ENCODE measurements around the gene HIC1. TPM values are rescaled to one million over a fixed set of nuclear protein-coding genes. Genes with fewer than 3 reads are reported as not detected.

HIC1 gene
- total RNA-seq, 1 donor from 2014 or later = 33.1 TPM

DNA sequence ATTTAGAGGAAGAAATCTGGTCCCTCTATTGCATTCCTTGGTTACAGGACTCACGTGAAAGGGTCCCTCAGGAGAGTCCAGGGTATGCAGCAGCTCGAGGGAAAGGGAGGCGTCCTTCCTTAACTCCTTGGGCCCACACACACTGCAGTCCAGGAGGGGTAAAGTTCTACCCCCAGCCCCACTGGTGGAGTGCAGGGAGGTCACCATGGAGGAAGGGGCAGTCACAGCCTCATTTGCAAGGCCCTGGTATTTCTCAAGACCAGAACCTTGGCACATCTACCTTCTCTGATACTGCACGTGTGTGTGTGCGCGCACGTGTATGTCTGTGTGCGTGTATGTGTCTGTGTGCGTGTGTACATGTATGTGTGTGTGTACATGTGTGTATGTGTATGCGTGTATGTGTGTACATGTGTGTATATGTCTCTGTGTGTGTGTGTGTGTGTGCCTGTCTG lies 11.1 kb downstream of the HIC1 start:
- H3K27ac ChIP-seq = peak overlapping the region; percentile 95
- TF ChIP-seq POLR2AphosphoS5 (IDR thresholded peaks at IDR 0.05; ENCODE audit: insufficient read depth in 1 of 2, low read depth in 1 of 2) = no peak
- TF ChIP-seq POLR2A (IDR thresholded peaks at IDR 0.05) = no peak
- TF ChIP-seq, protein P1, sequence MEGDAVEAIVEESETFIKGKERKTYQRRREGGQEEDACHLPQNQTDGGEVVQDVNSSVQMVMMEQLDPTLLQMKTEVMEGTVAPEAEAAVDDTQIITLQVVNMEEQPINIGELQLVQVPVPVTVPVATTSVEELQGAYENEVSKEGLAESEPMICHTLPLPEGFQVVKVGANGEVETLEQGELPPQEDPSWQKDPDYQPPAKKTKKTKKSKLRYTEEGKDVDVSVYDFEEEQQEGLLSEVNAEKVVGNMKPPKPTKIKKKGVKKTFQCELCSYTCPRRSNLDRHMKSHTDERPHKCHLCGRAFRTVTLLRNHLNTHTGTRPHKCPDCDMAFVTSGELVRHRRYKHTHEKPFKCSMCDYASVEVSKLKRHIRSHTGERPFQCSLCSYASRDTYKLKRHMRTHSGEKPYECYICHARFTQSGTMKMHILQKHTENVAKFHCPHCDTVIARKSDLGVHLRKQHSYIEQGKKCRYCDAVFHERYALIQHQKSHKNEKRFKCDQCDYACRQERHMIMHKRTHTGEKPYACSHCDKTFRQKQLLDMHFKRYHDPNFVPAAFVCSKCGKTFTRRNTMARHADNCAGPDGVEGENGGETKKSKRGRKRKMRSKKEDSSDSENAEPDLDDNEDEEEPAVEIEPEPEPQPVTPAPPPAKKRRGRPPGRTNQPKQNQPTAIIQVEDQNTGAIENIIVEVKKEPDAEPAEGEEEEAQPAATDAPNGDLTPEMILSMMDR (IDR thresholded peaks at IDR 0.05) = no peak
- intact Hi-C loops (cut with DNase I) = no loop called here

GRCh38 chr17:2067048-2067561 lies 12.2 kb downstream of the HIC1 start:
- Histone ChIP-seq H3K4me1 (peaks cover 78% of the 10 kb centered on the region), H3K4me3 (no peak overlapping the region), H3K27me3 (no peaks in the 10 kb centered on the region), H3K27ac (peak overlapping the region; percentile 95), H3K9me3 (no peaks in the 10 kb centered on the region), H3K36me3 (peaks cover 0 to 12% of the 10 kb centered on the region in 2 donors)
- intact Hi-C loops (cut with DNase I) = no loop called here
- no peak for DNase-seq (ENCODE audit: extremely low spot score in 2 of 2)
- TF ChIP-seq, protein P1 (IDR thresholded peaks at IDR 0.05) = no peak
- TF ChIP-seq POLR2A (IDR thresholded peaks at IDR 0.05) = no peak
- TF ChIP-seq POLR2AphosphoS5 (IDR thresholded peaks at IDR 0.05; ENCODE audit: insufficient read depth in 1 of 2, low read depth in 1 of 2) = no peak

More for the DNA sequence above, 11.1 kb downstream of the HIC1 start:
- no peak for DNase-seq (ENCODE audit: extremely low spot score in 2 of 2)
- no peaks in the 10 kb centered on the region for H3K27me3 ChIP-seq
- no peaks in the 10 kb centered on the region for H3K9me3 ChIP-seq
- H3K4me3 ChIP-seq = no peak overlapping the region
- H3K36me3 ChIP-seq = peaks cover 0 to 12% of the 10 kb centered on the region in 2 donors
- peaks cover 67% of the 10 kb centered on the region for H3K4me1 ChIP-seq

DNA sequence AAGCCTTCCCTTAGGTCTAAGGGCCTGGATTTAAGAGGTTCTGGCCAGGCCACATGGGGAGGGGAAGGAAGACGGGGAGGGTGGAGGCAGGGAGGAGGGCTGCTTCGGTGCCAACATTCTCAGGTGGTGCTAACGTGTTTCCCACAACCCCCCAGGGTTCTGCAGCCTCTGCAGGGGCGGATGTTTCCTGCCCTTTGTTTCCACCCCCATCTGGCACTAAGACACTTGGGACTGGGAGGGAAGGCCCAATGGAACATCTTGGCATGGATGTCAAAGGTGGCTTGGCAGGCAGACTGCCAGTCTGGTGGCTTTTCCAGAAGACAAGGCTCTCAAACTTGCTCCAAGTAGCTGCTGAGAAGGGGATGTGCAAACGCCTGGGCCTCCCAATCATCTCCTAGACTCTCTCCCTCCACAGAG lies 12.7 kb downstream of the HIC1 start:
- peaks cover 79% of the 10 kb centered on the region for H3K4me1 ChIP-seq
- H3K36me3 ChIP-seq = peaks cover 0 to 12% of the 10 kb centered on the region in 2 donors
- peak overlapping the region; percentile 95 for H3K27ac ChIP-seq
- intact Hi-C loops (cut with DNase I) = no loop called here
- H3K9me3 ChIP-seq = no peaks in the 10 kb centered on the region
- H3K4me3 ChIP-seq = no peak overlapping the region
- no peak for DNase-seq (ENCODE audit: extremely low spot score in 2 of 2)
- TF ChIP-seq POLR2A (IDR thresholded peaks at IDR 0.05) (no peak), POLR2AphosphoS5 (IDR thresholded peaks at IDR 0.05; ENCODE audit: insufficient read depth in 1 of 2, low read depth in 1 of 2) (peak in 1 of 2 donors; percentile 38)
- TF ChIP-seq, protein P1 (IDR thresholded peaks at IDR 0.05) = no peak
- H3K27me3 ChIP-seq = no peaks in the 10 kb centered on the region

GRCh38 chr17:2068031-2068518 lies 13.2 kb downstream of the HIC1 start:
- no peak for DNase-seq (ENCODE audit: extremely low spot score in 2 of 2)

DNA sequence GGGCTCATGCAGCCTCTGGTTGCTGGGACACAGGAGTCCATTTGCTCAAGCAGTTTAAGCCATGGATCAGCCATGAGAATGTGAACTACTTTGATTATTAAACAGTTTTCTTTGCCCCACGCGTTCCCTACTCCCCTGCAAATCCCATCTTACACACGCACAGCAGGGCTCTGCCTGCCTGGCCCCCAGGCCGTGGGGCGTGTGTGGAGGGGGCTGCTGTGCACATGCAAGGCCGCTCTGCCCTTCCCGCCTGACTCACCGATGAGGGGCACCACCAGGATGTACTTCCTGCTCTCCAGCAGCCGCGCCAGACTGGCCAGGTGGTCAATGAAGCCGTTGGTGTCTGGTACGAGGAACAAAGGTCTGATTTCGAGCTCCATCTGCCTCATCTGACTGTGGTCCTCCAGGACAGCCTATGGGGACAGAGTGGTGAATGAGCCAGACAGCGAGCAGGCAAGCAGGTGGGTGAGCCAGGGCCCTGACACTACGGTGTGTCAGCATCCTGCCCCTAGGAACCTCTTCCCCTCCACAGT lies 13.7 kb downstream of the HIC1 start:
- no peak for DNase-seq (ENCODE audit: extremely low spot score in 2 of 2)
- H3K4me3 ChIP-seq = no peak overlapping the region
- TF ChIP-seq, protein P1 (IDR thresholded peaks at IDR 0.05) = no peak
- TF ChIP-seq POLR2AphosphoS5 (IDR thresholded peaks at IDR 0.05; ENCODE audit: insufficient read depth in 1 of 2, low read depth in 1 of 2) = peak in 1 of 2 donors; percentile 49
- no peaks in the 10 kb centered on the region for H3K27me3 ChIP-seq
- intact Hi-C loops (cut with DNase I) = no loop called here
- no peaks in the 10 kb centered on the region for H3K9me3 ChIP-seq
- H3K4me1 ChIP-seq = peaks cover 70% of the 10 kb centered on the region
- H3K36me3 ChIP-seq = peaks cover 0 to 12% of the 10 kb centered on the region in 2 donors
- peak overlapping the region; percentile 95 for H3K27ac ChIP-seq

More at GRCh38 chr17:2068031-2068518, 13.2 kb downstream of the HIC1 start:
- intact Hi-C loops (cut with DNase I) = no loop called here
- TF ChIP-seq POLR2AphosphoS5 (IDR thresholded peaks at IDR 0.05; ENCODE audit: insufficient read depth in 1 of 2, low read depth in 1 of 2) = no peak
- H3K9me3 ChIP-seq = no peaks in the 10 kb centered on the region
- peaks cover 75% of the 10 kb centered on the region for H3K4me1 ChIP-seq
- no peak overlapping the region for H3K4me3 ChIP-seq
- H3K27ac ChIP-seq = peak overlapping the region; percentile 95
- H3K27me3 ChIP-seq = no peaks in the 10 kb centered on the region
- H3K36me3 ChIP-seq = peaks cover 0 to 12% of the 10 kb centered on the region in 2 donors
